ENCODE measurements around the gene PAK1.

DNA sequence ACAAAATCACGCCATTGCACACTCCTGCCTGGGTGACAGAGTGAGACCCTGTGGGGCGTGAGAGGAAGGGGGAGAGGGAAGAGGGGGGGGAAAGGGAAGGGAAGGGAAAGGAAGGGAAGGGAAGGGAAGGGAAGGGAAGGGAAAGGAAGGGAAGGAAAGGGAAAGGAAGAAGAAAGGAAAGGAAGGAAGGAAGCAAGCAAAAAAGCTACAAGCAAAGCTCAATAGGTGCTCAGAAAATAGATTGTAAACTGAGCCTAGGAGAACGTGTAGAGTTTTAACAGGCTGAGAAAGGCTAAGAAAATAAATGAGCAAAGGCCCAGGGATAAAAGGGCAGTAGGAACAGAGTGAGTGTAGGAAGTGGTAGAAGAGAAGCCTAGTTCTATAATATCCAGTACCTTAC, 141.6 kb downstream of the PAK1 start:
- no peak for TF ChIP-seq RFX5 (IDR thresholded peaks at IDR 0.05; ENCODE audit: low read depth, low read length)
- no peak for TF ChIP-seq RAD21 (IDR thresholded peaks at IDR 0.05; ENCODE audit: low read length)
- no peak for TF ChIP-seq RCOR1 (IDR thresholded peaks at IDR 0.05; ENCODE audit: insufficient replicate concordance, low read length)
- no peak for TF ChIP-seq CEBPB (IDR thresholded peaks at IDR 0.05; ENCODE audit: low read depth, low read length)
- TF ChIP-seq, protein P1, sequence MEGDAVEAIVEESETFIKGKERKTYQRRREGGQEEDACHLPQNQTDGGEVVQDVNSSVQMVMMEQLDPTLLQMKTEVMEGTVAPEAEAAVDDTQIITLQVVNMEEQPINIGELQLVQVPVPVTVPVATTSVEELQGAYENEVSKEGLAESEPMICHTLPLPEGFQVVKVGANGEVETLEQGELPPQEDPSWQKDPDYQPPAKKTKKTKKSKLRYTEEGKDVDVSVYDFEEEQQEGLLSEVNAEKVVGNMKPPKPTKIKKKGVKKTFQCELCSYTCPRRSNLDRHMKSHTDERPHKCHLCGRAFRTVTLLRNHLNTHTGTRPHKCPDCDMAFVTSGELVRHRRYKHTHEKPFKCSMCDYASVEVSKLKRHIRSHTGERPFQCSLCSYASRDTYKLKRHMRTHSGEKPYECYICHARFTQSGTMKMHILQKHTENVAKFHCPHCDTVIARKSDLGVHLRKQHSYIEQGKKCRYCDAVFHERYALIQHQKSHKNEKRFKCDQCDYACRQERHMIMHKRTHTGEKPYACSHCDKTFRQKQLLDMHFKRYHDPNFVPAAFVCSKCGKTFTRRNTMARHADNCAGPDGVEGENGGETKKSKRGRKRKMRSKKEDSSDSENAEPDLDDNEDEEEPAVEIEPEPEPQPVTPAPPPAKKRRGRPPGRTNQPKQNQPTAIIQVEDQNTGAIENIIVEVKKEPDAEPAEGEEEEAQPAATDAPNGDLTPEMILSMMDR (conservative IDR thresholded peaks at IDR 0.05; ENCODE audit: low read depth, low read length) = no peak
- TF ChIP-seq POLR2A (IDR thresholded peaks at IDR 0.05; ENCODE audit: low read depth, low read length) = no peak
- TF ChIP-seq BHLHE40 (IDR thresholded peaks at IDR 0.05; ENCODE audit: low read depth, low read length) = no peak
- no peak for TF ChIP-seq MAZ (IDR thresholded peaks at IDR 0.05; ENCODE audit: borderline replicate concordance, low read depth, low read length)
- TF ChIP-seq MXI1 (IDR thresholded peaks at IDR 0.05; ENCODE audit: borderline replicate concordance, low read depth, low read length) = no peak
- no peak for TF ChIP-seq FOS (IDR thresholded peaks at IDR 0.05; ENCODE audit: low read depth, low read length)

All from IMR-90 (cell line).